Fibroblast of peridontal ligament (primary cell): ENCODE results near the gene NDUFAF7.
"Not testable (repeated sequence)": the region's sequence is repeated elsewhere in the genome, so short reads cannot be mapped to it uniquely, and the experiment has no call there.

Experiments
- DNase-seq: peaks from one replicate; pipeline ENCODE4 v3.0.0-alpha.2; 2010; ENCODE audit errors: extremely low read depth

Gene NDUFAF7

DNA sequence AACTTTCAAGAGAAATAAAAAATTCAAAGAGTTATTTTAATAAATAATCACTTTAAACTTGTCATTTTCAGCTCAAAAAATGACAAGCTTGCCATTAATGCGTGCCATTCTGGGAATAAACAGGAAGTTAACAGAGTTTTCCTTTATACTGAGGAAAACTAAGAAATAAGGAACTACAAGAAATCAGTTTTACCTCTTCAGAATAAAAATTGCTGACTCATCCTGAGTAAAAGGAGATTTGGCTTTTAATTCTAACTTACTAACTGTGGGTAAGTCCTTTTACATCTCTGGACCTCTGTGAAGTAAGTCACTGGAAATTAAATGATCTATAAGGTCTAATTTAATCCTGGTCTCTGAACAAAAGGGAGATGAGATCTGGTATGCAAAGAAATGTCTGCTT lies 16.2 kb upstream of the NDUFAF7 start:
- peak; percentile 36 for DNase-seq

- no peak for DNase-seq
Measured at GRCh38 chr2:37219046-37219445, 12.4 kb upstream of the NDUFAF7 start.

DNA sequence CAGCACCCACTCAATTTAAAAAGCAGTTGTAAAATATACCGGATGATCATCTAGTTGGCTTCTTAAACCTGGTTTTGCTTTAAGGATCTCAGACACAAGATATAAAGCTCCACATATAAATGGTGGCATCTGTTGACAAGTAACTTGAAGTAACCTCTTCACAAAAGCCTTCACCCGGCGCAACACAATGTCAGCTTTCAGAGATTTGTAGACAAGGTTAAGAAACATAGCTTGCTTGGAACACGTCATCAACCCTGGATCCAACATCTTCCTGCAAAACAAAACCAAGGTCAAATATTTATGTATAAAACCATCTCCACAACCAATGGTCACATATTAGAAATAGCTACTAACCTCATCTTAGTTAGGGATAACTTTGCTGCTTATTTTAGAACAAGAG lies 8.3 kb upstream of the NDUFAF7 start:
- DNase-seq, result no peak

GRCh38 chr2:37224063-37224462 lies 7.4 kb upstream of the NDUFAF7 start:
- DNase-seq, result no peak

- not testable (repeated sequence) for DNase-seq
Measured at GRCh38 chr2:37225129-37225528, 6.3 kb upstream of the NDUFAF7 start.

GRCh38 chr2:37226863-37227262 lies 4.6 kb upstream of the NDUFAF7 start:
- no peak for DNase-seq

- DNase-seq, result no peak
Measured at GRCh38 chr2:37228788-37229187, 2.7 kb upstream of the NDUFAF7 start.

GRCh38 chr2:37230581-37230980 lies 877 bp upstream of the NDUFAF7 start:
- DNase-seq, result peak; percentile 19

GRCh38 chr2:37232131-37232933 lies 874 bp downstream of the NDUFAF7 start:
- DNase-seq, result peak; percentile 30

GRCh38 chr2:37243435-37243834 lies 12.0 kb downstream of the NDUFAF7 start:
- DNase-seq, result no peak

DNA sequence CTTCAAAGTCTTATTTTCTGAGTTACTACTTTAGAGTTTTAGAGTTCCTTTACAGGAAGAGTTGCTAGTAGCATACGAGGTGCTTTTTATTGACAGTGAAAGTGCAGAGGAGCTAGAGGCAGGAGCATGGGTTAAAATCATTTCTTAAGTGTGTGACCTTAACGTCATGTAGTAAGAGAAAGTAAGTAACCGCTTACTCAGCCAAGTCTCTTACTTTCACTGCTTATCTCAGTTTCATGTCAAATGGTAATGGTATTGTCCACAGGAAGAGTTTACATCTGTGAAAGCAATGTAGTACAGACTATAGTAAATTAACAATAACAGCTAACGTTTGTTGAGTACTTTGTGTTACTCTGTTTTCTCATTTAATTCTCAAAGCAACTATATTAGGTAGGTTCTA lies 12.6 kb downstream of the NDUFAF7 start:
- DNase-seq, result no peak

GRCh38 chr2:37244755-37245154 lies 13.3 kb downstream of the NDUFAF7 start:
- DNase-seq, result no peak

DNA sequence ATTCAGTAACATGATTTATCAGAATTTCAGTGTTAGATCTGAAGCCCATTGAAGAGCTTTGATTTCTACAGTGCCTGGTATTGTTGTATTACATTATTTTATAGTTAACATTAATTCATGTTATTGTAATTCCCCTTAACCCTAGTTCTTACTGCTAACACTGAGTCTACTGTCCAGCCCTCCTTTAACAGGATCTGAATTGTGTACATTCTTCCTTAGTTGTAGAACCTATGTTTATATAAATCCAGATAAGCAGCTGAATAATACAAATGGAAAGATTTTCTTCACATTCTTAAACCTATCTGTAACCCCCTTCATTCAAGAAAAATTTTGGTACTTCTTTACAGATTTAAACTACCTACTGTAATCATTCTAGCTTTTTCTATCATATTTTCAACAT lies 14.7 kb downstream of the NDUFAF7 start:
- DNase-seq, result no peak

DNA sequence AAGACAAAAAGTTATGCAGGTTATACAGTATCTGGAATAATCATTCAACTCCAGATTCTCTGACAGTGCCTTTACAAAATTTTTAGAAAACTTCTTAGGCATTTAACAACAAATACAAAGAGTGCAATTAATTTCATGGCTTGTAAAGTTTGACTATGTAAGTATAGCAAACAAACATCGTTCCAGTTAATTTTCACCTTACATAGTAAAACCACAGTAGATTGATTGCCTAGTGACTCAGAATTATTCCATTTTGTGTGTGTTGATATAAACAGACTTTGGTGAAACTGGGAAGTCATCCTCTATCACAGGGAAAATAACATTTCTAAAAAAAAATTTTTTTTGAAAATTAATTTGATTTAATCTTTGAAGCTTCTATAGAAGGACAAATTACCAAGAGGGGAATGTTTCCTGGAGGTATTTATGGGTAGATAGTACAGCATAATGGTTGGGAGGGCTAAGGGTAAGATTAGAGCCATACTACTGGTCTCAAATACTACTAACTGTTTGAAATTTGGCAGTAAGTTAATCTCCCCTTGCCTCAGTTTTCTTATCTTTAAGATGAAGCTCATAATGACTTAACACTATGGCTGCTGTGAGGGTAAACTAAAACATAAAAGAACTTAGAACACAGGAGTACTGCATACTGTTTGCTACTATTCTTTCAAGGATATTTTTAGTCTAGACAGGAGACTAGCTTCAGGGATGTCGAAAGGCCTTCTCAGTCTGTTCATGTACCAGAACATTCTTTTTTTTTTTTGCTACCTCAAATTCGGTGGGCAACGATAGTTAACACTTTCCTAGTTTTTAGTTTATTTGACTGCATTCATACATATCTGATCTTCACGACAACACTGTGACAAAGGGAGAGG lies 19.6 kb downstream of the NDUFAF7 start:
- DNase-seq, result peak; percentile 5

GRCh38 chr2:37262522-37262921 lies 31.1 kb downstream of the NDUFAF7 start:
- no peak for DNase-seq

DNA sequence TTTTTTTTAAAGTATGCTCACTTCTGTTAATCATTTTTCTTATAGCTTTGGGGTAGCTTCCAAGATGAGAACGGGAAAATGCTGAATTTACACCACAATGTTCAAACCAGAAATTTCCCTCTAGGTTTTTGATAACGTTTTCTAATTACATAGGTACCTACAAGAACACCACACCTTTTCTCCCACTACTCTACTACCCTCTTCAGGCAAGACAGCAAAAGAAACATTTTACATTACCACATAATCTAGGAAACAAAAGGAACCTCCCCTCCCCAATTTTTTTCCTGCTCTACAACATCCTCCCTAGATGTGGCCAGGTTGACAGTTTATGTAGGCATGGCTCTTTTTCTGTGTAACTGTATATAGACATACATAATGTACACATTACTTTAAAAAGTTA lies 32.4 kb downstream of the NDUFAF7 start:
- no peak for DNase-seq

DNA sequence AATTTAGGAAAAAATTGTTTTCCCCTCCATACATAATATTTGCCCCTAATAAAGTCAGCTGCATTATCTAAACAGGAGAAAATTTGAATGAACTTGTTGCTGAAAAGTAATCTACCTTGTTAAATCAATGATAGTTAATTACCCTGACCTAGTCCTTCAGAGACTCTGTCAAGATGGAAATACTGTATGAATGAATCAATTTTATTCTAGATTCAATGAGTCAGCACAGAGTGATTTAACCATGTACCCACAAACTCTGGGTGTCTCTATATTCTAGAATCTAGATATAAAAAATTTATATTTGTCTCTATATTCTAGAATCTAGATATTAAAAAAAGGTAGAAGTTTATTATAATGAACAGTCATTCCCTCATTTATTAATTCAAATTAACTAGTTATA lies 36.2 kb downstream of the NDUFAF7 start:
- DNase-seq, result no peak

- DNase-seq, result peak; percentile 5
Measured at GRCh38 chr2:37268111-37268510, 36.7 kb downstream of the NDUFAF7 start.

GRCh38 chr2:37271376-37272067 lies 40.1 kb downstream of the NDUFAF7 start:
- DNase-seq, result no peak

DNA sequence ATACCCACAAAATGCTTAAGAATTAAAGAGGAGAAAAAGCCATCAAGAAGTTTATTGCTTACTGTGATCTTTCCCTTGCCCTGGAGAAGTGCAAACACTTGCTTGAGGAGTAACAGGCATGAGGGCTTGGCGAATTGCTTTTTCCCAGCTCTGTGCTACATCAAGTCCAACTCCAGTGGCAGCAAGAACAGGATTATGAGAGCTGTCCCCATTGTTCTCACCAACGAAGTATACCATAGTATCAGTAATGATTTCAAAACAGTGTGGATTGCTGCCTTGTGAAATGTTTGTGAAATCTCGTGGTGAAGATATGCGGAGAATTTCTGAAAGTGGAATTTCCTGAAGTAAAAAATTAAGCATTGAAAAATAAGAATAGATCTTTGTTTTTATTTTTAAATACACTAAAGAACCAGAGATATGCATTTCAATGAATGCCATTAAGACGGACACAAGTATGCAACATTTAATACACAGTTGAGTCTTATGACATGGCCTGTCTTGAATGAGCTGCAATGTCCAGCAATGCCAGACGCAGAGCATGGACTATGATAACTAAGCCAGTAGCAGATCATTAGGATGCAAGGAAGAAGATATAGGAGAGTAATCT lies 43.0 kb downstream of the NDUFAF7 start:
- peak; percentile 36 for DNase-seq

DNA sequence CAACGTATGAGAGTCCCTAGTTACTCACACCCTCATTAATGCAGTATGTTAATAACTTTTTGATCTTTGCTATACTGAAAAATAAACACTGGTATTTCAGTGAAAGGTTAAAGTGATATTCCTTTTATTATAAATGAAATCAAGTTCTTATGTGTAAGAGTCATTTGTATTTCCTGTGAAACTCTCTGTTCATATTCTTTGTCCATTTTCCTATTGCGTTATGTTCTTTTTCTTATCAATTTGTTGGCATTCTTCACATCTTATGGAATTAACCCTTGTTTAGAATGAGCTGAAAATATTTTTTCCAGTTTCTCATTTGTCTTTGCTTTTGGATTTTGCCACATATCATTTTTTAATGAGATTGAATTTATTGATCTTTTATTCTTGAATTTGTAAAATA lies 44.8 kb downstream of the NDUFAF7 start:
- no peak for DNase-seq

DNA sequence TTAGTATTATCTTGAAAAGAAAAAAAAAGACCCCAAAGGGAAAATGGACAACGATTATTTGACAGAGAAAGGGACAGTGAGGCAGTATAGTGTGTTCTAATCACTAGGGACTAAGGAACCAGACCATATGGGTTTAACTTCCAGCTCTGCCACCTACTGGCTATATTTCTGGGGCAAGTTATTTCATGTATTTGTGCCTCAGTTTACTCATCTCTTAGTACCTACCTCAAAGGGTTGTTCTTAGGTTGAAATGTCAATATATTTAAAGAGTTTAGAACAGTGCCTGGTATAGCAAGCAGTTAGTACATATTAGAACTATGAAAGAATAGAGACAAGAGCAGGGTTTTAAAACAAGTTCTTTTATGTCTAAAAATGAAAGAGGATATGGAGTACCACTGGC lies 50.5 kb downstream of the NDUFAF7 start:
- DNase-seq, result no peak
